HFFc6 (cell line): ENCODE results near the gene CUX1. TPM values are rescaled to one million over a fixed set of nuclear protein-coding genes. Genes with fewer than 3 reads are reported as not detected.

ENCODE experiments used
- DNase-seq: peaks from one replicate; pipeline ENCODE4 v3.0.0-alpha.2; 2018
- H3K27ac Mint-ChIP-seq: 2 replicates; pipeline ENCODE4 v1.8.0; 2020; ENCODE audit warnings: mild to moderate bottlenecking, mixed read lengths
- H3K27me3 Mint-ChIP-seq: 2 replicates; pipeline ENCODE4 v1.8.0; 2021; ENCODE audit warnings: mild to moderate bottlenecking, moderate library complexity, mixed read lengths; ENCODE audit not compliant: insufficient read depth
- H3K36me3 Mint-ChIP-seq: 2 replicates; pipeline ENCODE4 v1.8.0; 2021; ENCODE audit warnings: low read depth, mixed read lengths
- H3K4me1 Mint-ChIP-seq: 2 replicates; pipeline ENCODE4 v1.8.0; 2020; ENCODE audit warnings: low read depth, mixed read lengths
- H3K4me3 Mint-ChIP-seq: 2 replicates; pipeline ENCODE4 v1.8.0; 2020; ENCODE audit warnings: mild to moderate bottlenecking, moderate library complexity, mixed read lengths
- H3K9me3 Mint-ChIP-seq: 2 replicates; pipeline ENCODE4 v1.8.0; 2020; ENCODE audit warnings: mild to moderate bottlenecking, mixed read lengths
- CTCF ChIP-seq: fragments of 200-600 bp; sonication (generic); IDR thresholded peaks from 2 replicates; pipeline ENCODE4 v1.5.0; 2021; ENCODE audit warnings: antibody characterized with exemption, mild to moderate bottlenecking
- total RNA-seq, 6 experiments: library from RNA; stranded (reverse); fragmentation: NEBNext Ultra II Directional; extraction: Animal tissue kit (Norgen Biotek cat#: 25700); gene quantifications; 2 replicates in 1 of 6; 3 replicates in 5 of 6; pipeline ENCODE4 v1.2.3, GENCODE V29; 2021

The CUX1 gene
- total RNA-seq, 6 experiments from 2014 or later: 46.9 to 64.2 (median 51.6) TPM

- Mint-ChIP-seq H3K9me3 (no peaks in the 10 kb centered on the region), H3K4me3 (no peak overlapping the region), H3K36me3 (no peaks in the 10 kb centered on the region), H3K4me1 (peaks cover 9% of the 10 kb centered on the region), H3K27ac (no peak overlapping the region), H3K27me3 (peaks cover 5% of the 10 kb centered on the region)
- no peak for TF ChIP-seq CTCF
- no peak for DNase-seq
Measured at GRCh38 chr7:102000123-102000522, 182.7 kb downstream of the CUX1 start.

- peaks cover 10% of the 10 kb centered on the region for H3K4me1 Mint-ChIP-seq
- no peak overlapping the region for H3K27ac Mint-ChIP-seq
- TF ChIP-seq CTCF: no peak
- DNase-seq: no peak
- H3K9me3 Mint-ChIP-seq: no peaks in the 10 kb centered on the region
- no peak overlapping the region for H3K4me3 Mint-ChIP-seq
- no peaks in the 10 kb centered on the region for H3K36me3 Mint-ChIP-seq
- peaks cover 7% of the 10 kb centered on the region for H3K27me3 Mint-ChIP-seq
Measured at GRCh38 chr7:102004229-102004628, 186.8 kb downstream of the CUX1 start.

DNA sequence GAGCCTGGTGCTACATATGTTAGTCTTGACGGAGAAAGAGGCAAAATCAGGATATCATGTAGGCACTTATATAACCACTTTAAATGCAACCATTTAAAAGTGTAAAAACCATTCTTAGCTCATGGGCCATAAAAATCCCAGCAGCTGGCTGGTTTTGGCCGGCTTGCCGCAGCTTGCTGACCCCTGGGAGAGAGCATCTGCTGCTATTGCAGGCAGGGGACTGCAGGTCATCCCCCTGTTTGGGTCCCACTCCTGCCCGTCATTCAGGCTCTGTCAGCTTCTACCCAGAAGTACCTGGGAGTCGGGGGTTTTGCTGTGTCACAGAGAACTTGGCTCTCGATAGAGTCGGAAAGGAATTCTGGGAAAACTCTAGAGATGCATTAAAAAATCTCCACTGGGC lies 187.4 kb downstream of the CUX1 start:
- no peak overlapping the region for H3K4me3 Mint-ChIP-seq
- H3K27ac Mint-ChIP-seq: no peak overlapping the region
- no peak for DNase-seq
- H3K27me3 Mint-ChIP-seq: peaks cover 7% of the 10 kb centered on the region
- H3K9me3 Mint-ChIP-seq: no peaks in the 10 kb centered on the region
- TF ChIP-seq CTCF: no peak
- no peaks in the 10 kb centered on the region; the same call in 1 of the 2 replicates for H3K36me3 Mint-ChIP-seq
- peaks cover 16% of the 10 kb centered on the region for H3K4me1 Mint-ChIP-seq

- Mint-ChIP-seq H3K4me3 (no peak overlapping the region), H3K27me3 (peaks cover 7% of the 10 kb centered on the region; the same call in 1 of the 2 replicates), H3K36me3 (no peaks in the 10 kb centered on the region; the same call in 1 of the 2 replicates), H3K27ac (no peak overlapping the region), H3K9me3 (no peaks in the 10 kb centered on the region), H3K4me1 (peaks cover 18% of the 10 kb centered on the region)
- DNase-seq: no peak
- no peak for TF ChIP-seq CTCF
Measured at GRCh38 chr7:102005933-102006480, 188.6 kb downstream of the CUX1 start.

DNA sequence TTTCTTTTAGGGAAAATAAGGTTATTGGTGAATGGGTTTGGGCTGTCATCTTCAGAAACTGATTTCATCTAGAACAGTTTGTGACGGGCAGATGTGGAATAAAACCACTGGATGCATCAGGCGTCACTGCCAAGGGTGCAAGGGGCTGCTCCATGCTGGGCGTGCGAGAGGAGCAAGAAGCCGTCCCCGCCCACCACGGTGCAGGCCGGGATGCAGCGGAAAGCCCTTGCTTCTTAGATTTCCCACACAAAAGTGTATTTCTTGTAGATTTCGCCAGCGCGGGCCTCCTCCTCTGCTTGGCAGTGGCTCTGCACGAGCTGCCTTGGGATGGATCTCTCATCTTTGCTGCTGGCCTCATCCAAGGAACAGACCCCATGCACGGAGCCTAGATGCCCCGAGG lies 189.3 kb downstream of the CUX1 start:
- TF ChIP-seq CTCF: no peak
- H3K4me1 Mint-ChIP-seq: peaks cover 18% of the 10 kb centered on the region
- H3K27me3 Mint-ChIP-seq: peaks cover 7% of the 10 kb centered on the region; the same call in 1 of the 2 replicates
- no peak overlapping the region for H3K27ac Mint-ChIP-seq
- H3K36me3 Mint-ChIP-seq: no peaks in the 10 kb centered on the region; the same call in 1 of the 2 replicates
- H3K9me3 Mint-ChIP-seq: no peaks in the 10 kb centered on the region
- no peak overlapping the region for H3K4me3 Mint-ChIP-seq
- DNase-seq: no peak
